DMS 273 treated with DMSO at 0.1 percent for 48 hours (cell line): ENCODE measurements around the gene HHIP.

Source experiments
- DNase-seq: peaks from one replicate; lab custom pipeline; 2025; lab: John Stamatoyannopoulos, UW

The HHIP gene

GRCh38 chr4:144645631-144646522 is at the start of gene HHIP:
TSS of gene HHIP (plus strand) at chr4:144646156. CDS start at chr4:144646676, 520 bp downstream.
- DNase-seq: no peak

GRCh38 chr4:144597171-144597570 is 48.8 kb upstream of the HHIP start:
- DNase-seq: no peak

GRCh38 chr4:144599621-144600020 is 46.3 kb upstream of the HHIP start:
- DNase-seq: no peak

- DNase-seq: no peak
These were observed 34.1 kb upstream of the HHIP start for GRCh38 chr4:144611850-144612249.

- no peak for DNase-seq
These were observed 30.9 kb upstream of the HHIP start for GRCh38 chr4:144614850-144615585.

GRCh38 chr4:144621681-144622080 is 24.3 kb upstream of the HHIP start:
- DNase-seq: no peak

- no peak for DNase-seq
These were observed 18.3 kb upstream of the HHIP start for GRCh38 chr4:144627663-144628076.

GRCh38 chr4:144633215-144633614 is 12.7 kb upstream of the HHIP start:
- no peak for DNase-seq

- DNase-seq: no peak
These were observed 10.8 kb upstream of the HHIP start for GRCh38 chr4:144634978-144635747.

GRCh38 chr4:144644368-144645101 is 1.4 kb upstream of the HHIP start:
- DNase-seq: no peak

GRCh38 chr4:144645102-144645630 is 790 bp upstream of the HHIP start:
- DNase-seq: no peak

GRCh38 chr4:144646523-144647094 is 653 bp downstream of the HHIP start:
- DNase-seq: no peak

GRCh38 chr4:144647095-144647561 is 1.2 kb downstream of the HHIP start:
- no peak for DNase-seq

GRCh38 chr4:144647590-144647989 is 1.6 kb downstream of the HHIP start:
- no peak for DNase-seq

GRCh38 chr4:144648042-144648441 is 2.1 kb downstream of the HHIP start:
- DNase-seq: no peak

- no peak for DNase-seq
These were observed 3.7 kb downstream of the HHIP start for GRCh38 chr4:144649646-144650045.

- no peak for DNase-seq
These were observed 4.5 kb downstream of the HHIP start for GRCh38 chr4:144650311-144651005.

- DNase-seq: no peak
These were observed 8.0 kb downstream of the HHIP start for GRCh38 chr4:144653781-144654545.

GRCh38 chr4:144655491-144655890 is 9.5 kb downstream of the HHIP start:
- DNase-seq: no peak

GRCh38 chr4:144656850-144657249 is 10.9 kb downstream of the HHIP start:
- no peak for DNase-seq
